GM23338 (cell line): Measurements from ENCODE around the gene PSMD6. TPM values are rescaled to one million over a fixed set of nuclear protein-coding genes. Genes with fewer than 3 reads are reported as not detected.

Experiments
- ATAC-seq: fragments of 200-7000 bp; cut with Tn5 transposase; 3 replicates; pipeline ENCODE4 v1.9.1; 2020
- DNase-seq: peaks from one replicate; pipeline ENCODE4 v3.0.0-alpha.2; 2015; ENCODE audit warnings: low spot score
- H2AFZ ChIP-seq: fragments of 200-600 bp; sonication (generic); 2 replicates; pipeline ENCODE4 v1.8.0; 2016; ENCODE audit warnings: antibody characterized with exemption, mild to moderate bottlenecking, moderate library complexity
- H3F3A ChIP-seq: fragments of 200-600 bp; sonication (generic); replicated peaks from 2 replicates; pipeline ENCODE4 v1.8.0; 2017; ENCODE audit warnings: antibody characterized with exemption, mixed run types, low read depth
- H3K27ac ChIP-seq: fragments of 200-600 bp; sonication (generic); 2 replicates; pipeline ENCODE4 v1.6.1; 2016; ENCODE audit warnings: low read depth
- H3K27me3 ChIP-seq: fragments of 200-600 bp; sonication (generic); 2 replicates; pipeline ENCODE4 v1.8.0; 2016; ENCODE audit warnings: mild to moderate bottlenecking, mixed run types, moderate library complexity; ENCODE audit not compliant: insufficient read depth
- H3K36me3 ChIP-seq: fragments of 200-600 bp; sonication (generic); 2 replicates; pipeline ENCODE4 v1.8.0; 2016; ENCODE audit warnings: mild to moderate bottlenecking; ENCODE audit not compliant: insufficient read depth
- H3K4me1 ChIP-seq: fragments of 200-600 bp; sonication (generic); 2 replicates; pipeline ENCODE4 v1.8.0; 2016; ENCODE audit warnings: mild to moderate bottlenecking, moderate library complexity; ENCODE audit not compliant: insufficient read depth
- H3K4me2 ChIP-seq: fragments of 200-600 bp; sonication (generic); 2 replicates; pipeline ENCODE4 v1.7.1; 2017; ENCODE audit warnings: mixed run types
- H3K4me3 ChIP-seq: fragments of 200-600 bp; sonication (generic); 2 replicates; pipeline ENCODE4 v1.6.1; 2016; ENCODE audit warnings: mixed run types
- H3K79me2 ChIP-seq: fragments of 200-600 bp; sonication (generic); replicated peaks from 2 replicates; pipeline ENCODE4 v1.8.0; 2017; ENCODE audit warnings: mild to moderate bottlenecking; ENCODE audit not compliant: insufficient read depth
- H3K9me2 ChIP-seq: fragments of 200-600 bp; sonication (generic); 2 replicates; pipeline ENCODE4 v1.8.0; 2017; ENCODE audit not compliant: insufficient read depth
- H4K20me1 ChIP-seq: fragments of 200-600 bp; sonication (generic); replicated peaks from 2 replicates; pipeline ENCODE4 v1.8.0; 2017; ENCODE audit warnings: mild to moderate bottlenecking; ENCODE audit not compliant: insufficient read depth
- H3K27ac Mint-ChIP-seq: 2 replicates; pipeline ENCODE4 v1.8.0; 2020; ENCODE audit warnings: inconsistent platforms, mild to moderate bottlenecking, moderate library complexity, mixed read lengths
- H3K27me3 Mint-ChIP-seq: 3 replicates; pipeline ENCODE4 v1.8.0; 2022; ENCODE audit warnings: low read depth, mild to moderate bottlenecking, moderate library complexity, mixed read lengths, inconsistent platforms; ENCODE audit not compliant: insufficient read depth, poor library complexity
- H3K36me3 Mint-ChIP-seq: 3 replicates; pipeline ENCODE4 v1.8.0; 2021; ENCODE audit warnings: low read depth, mild to moderate bottlenecking, inconsistent platforms, moderate library complexity, mixed read lengths
- H3K4me1 Mint-ChIP-seq: 3 replicates; pipeline ENCODE4 v1.8.0; 2020; ENCODE audit warnings: mild to moderate bottlenecking, inconsistent platforms, mixed read lengths
- H3K4me3 Mint-ChIP-seq: 3 replicates; pipeline ENCODE4 v1.8.0; 2021; ENCODE audit warnings: moderate library complexity, mild to moderate bottlenecking, inconsistent platforms, mixed read lengths
- H3K9me3 Mint-ChIP-seq: 3 replicates; pipeline ENCODE4 v1.8.0; 2020; ENCODE audit warnings: moderate library complexity, mild to moderate bottlenecking, inconsistent platforms, mixed read lengths
- CREB1 ChIP-seq: fragments of 250-450 bp; sonication (Bioruptor Pico); IDR thresholded peaks from 2 replicates; pipeline ENCODE4 v1.5.0; 2020; ENCODE audit warnings: low read depth, mild to moderate bottlenecking, moderate library complexity
- EZH2 ChIP-seq: fragments of 200-600 bp; sonication (generic); IDR thresholded peaks from one replicate; pipeline ENCODE4 v1.8.0; 2017; ENCODE audit warnings: antibody characterized with exemption, mild to moderate bottlenecking, low read depth; ENCODE audit not compliant: unreplicated experiment
- EZH2phosphoT487 ChIP-seq: fragments of 200-600 bp; sonication (generic); IDR thresholded peaks from one replicate; pipeline ENCODE4 v1.8.1; 2018; ENCODE audit warnings: antibody characterized with exemption; ENCODE audit not compliant: unreplicated experiment
- JUNB ChIP-seq: IDR thresholded peaks from one replicate; pipeline ENCODE4 v1.6.1; 2016; ENCODE audit warnings: antibody characterized with exemption; ENCODE audit not compliant: unreplicated experiment
- NANOG ChIP-seq: IDR thresholded peaks from 2 replicates; pipeline ENCODE4 v1.6.1; 2016; ENCODE audit warnings: antibody characterized with exemption, borderline replicate concordance
- POLR2AphosphoS5 ChIP-seq: IDR thresholded peaks from 2 replicates; pipeline ENCODE4 v1.6.1; 2016; ENCODE audit warnings: antibody characterized with exemption, low read depth
- ZNF114 ChIP-seq: fragments of 250-450 bp; sonication (Bioruptor Pico); IDR thresholded peaks from 2 replicates; pipeline ENCODE4 v1.5.0; 2020; ENCODE audit warnings: mild to moderate bottlenecking, moderate library complexity
- ZNF331 ChIP-seq: fragments of 250-450 bp; sonication (Bioruptor Pico); IDR thresholded peaks from 2 replicates; pipeline ENCODE4 v1.5.0; 2020; ENCODE audit warnings: low read depth, mild to moderate bottlenecking, moderate library complexity
- polyA plus RNA-seq: library from polyadenylated mRNA; unstranded; fragments of >200 nt; fragmentation: Nextera tagmentation; extraction: Ambion mirVana; gene quantifications from 2 replicates; pipeline ENCODE4 v1.2.1, GENCODE V29; 2016
- total RNA-seq: library from RNA; depleted of rRNA; stranded (reverse); fragments of >200 nt; shearing (Covaris generic); gene quantifications from 2 replicates; pipeline ENCODE4 v1.2.3, GENCODE V29; 2014
- TF ChIP-seq, protein P1 (sequence below): IDR thresholded peaks from one replicate; pipeline ENCODE4 v1.6.1; 2018; ENCODE audit warnings: antibody characterized with exemption; ENCODE audit not compliant: unreplicated experiment
- TF ChIP-seq, protein P2 (sequence below), 2 experiments: fragments of 200-600 bp in 1 of 2; sonication (generic) in 1 of 2; conservative IDR thresholded peaks; 2 replicates each; pipeline versions ENCODE4 v1.5.1 to v1.6.1; 2016 to 2017; ENCODE audit warnings: antibody characterized with exemption in 2 of 2, low read depth in 2 of 2, mild to moderate bottlenecking in 2 of 2, moderate library complexity in 1 of 2

PSMD6 gene
- total and polyA plus RNA-seq, 2 experiments from 2014 or later, result 98.1 to 205 TPM

DNA sequence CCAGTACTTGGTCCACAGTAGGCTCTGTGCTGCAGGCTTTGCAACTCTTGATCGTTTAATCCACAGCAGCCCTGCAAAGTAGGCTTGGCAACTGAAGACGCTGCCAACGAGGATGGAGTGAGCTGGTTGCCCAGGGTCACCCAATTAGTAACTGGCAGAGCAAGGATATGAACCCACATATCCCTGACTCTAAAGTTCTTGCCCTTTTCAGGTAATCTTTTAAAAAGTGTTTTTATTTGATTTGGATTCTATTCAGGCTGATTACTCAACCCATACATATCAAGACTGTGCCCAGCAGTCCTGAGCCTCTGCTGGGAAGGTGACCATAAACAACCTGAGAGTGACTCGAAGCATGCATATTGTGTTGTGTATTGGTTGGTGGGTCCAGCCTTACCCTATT, 50.3 kb downstream of the PSMD6 start (continued):
- TF ChIP-seq EZH2phosphoT487 (no peak), NANOG (no peak), ZNF331 (CRISPR knock-in tag) (no peak), ZNF114 (CRISPR knock-in tag) (no peak)
- TF ChIP-seq, protein P1, sequence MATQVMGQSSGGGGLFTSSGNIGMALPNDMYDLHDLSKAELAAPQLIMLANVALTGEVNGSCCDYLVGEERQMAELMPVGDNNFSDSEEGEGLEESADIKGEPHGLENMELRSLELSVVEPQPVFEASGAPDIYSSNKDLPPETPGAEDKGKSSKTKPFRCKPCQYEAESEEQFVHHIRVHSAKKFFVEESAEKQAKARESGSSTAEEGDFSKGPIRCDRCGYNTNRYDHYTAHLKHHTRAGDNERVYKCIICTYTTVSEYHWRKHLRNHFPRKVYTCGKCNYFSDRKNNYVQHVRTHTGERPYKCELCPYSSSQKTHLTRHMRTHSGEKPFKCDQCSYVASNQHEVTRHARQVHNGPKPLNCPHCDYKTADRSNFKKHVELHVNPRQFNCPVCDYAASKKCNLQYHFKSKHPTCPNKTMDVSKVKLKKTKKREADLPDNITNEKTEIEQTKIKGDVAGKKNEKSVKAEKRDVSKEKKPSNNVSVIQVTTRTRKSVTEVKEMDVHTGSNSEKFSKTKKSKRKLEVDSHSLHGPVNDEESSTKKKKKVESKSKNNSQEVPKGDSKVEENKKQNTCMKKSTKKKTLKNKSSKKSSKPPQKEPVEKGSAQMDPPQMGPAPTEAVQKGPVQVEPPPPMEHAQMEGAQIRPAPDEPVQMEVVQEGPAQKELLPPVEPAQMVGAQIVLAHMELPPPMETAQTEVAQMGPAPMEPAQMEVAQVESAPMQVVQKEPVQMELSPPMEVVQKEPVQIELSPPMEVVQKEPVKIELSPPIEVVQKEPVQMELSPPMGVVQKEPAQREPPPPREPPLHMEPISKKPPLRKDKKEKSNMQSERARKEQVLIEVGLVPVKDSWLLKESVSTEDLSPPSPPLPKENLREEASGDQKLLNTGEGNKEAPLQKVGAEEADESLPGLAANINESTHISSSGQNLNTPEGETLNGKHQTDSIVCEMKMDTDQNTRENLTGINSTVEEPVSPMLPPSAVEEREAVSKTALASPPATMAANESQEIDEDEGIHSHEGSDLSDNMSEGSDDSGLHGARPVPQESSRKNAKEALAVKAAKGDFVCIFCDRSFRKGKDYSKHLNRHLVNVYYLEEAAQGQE, result no peak
- TF ChIP-seq, protein P2, sequence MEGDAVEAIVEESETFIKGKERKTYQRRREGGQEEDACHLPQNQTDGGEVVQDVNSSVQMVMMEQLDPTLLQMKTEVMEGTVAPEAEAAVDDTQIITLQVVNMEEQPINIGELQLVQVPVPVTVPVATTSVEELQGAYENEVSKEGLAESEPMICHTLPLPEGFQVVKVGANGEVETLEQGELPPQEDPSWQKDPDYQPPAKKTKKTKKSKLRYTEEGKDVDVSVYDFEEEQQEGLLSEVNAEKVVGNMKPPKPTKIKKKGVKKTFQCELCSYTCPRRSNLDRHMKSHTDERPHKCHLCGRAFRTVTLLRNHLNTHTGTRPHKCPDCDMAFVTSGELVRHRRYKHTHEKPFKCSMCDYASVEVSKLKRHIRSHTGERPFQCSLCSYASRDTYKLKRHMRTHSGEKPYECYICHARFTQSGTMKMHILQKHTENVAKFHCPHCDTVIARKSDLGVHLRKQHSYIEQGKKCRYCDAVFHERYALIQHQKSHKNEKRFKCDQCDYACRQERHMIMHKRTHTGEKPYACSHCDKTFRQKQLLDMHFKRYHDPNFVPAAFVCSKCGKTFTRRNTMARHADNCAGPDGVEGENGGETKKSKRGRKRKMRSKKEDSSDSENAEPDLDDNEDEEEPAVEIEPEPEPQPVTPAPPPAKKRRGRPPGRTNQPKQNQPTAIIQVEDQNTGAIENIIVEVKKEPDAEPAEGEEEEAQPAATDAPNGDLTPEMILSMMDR (conservative IDR thresholded peaks at IDR 0.05; ENCODE audit: low read depth in 2 of 2), result no peak

DNA sequence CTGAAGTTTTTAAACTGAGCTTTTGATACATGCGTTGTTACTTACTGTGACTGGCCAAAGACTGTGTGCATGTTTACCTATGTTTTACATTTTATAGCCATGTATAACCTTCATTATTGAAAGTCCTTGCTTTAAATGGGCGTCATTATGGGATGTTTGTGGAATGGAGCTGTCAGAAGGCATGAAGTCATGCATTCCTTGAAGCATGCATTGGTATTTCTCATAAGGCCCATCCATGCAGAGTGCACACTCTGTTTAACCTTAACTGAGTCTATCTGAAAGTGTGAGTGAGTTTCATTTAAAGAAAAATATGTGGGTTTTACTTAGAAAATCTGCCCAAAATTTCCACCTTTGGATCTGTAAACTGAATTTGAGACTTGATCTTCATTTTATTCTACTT, 51.1 kb downstream of the PSMD6 start:
- Histone ChIP-seq H3K27ac (peak overlapping the region; percentile 22; the same call in 1 of the 2 replicates), H3K79me2 (peaks cover 31% of the 10 kb centered on the region), H4K20me1 (no peaks in the 10 kb centered on the region), H3K4me2 (peak overlapping the region; percentile 49), H3K36me3 (no peaks in the 10 kb centered on the region), H3K4me1 (peaks cover 64% of the 10 kb centered on the region), H3K27me3 (no peaks in the 10 kb centered on the region), H3K4me3 (no peak overlapping the region), H3F3A (no peaks in the 10 kb centered on the region), H3K9me2 (no peaks in the 10 kb centered on the region), H2AFZ (no peak overlapping the region)
- H3K4me3 Mint-ChIP-seq, result no peak overlapping the region
- peaks cover 66% of the 10 kb centered on the region for H3K4me1 Mint-ChIP-seq
- H3K27me3 Mint-ChIP-seq, result no peaks in the 10 kb centered on the region
- no peaks in the 10 kb centered on the region for H3K36me3 Mint-ChIP-seq
- H3K9me3 Mint-ChIP-seq, result no peaks in the 10 kb centered on the region
- ATAC-seq (no peak), DNase-seq (no peak)
- H3K27ac Mint-ChIP-seq, result peak overlapping the region; percentile 68
- TF ChIP-seq ZNF114 (CRISPR knock-in tag), result no peak
- TF ChIP-seq JUNB, result no peak
- TF ChIP-seq POLR2AphosphoS5, result no peak
- TF ChIP-seq CREB1, result no peak
- TF ChIP-seq EZH2phosphoT487, result no peak
- TF ChIP-seq EZH2, result no peak
- TF ChIP-seq ZNF331 (CRISPR knock-in tag), result no peak
- TF ChIP-seq, protein P1, result no peak
- no peak for TF ChIP-seq NANOG
